Suppressor macrophage treated with lipopolysaccharide for 4 hours (primary cell): ENCODE data around the gene CALU.

Experiments used
- DNase-seq: peaks from one replicate; pipeline ENCODE4 v3.0.0-alpha.2; 2020

CALU gene

GRCh38 chr7:128726059-128726736 lies 13.0 kb upstream of the CALU start:
- DNase-seq, result no peak

- no peak for DNase-seq
These were observed 12.5 kb upstream of the CALU start for GRCh38 chr7:128726737-128727072.

GRCh38 chr7:128727239-128727638 lies 11.9 kb upstream of the CALU start:
- DNase-seq, result no peak

- DNase-seq, result no peak
These were observed 10.6 kb upstream of the CALU start for GRCh38 chr7:128728598-128728997.

- DNase-seq, result no peak
These were observed 9.7 kb upstream of the CALU start for GRCh38 chr7:128729494-128729893.

- no peak for DNase-seq
These were observed 8.0 kb upstream of the CALU start for GRCh38 chr7:128731184-128731583.

- DNase-seq, result no peak
These were observed 6.5 kb upstream of the CALU start for GRCh38 chr7:128732521-128733277.

- DNase-seq, result peak; percentile 20
These were observed 5.9 kb upstream of the CALU start for GRCh38 chr7:128733278-128733645.

GRCh38 chr7:128734890-128735289 lies 4.3 kb upstream of the CALU start:
- DNase-seq, result peak; percentile 60

GRCh38 chr7:128735436-128735835 lies 3.7 kb upstream of the CALU start:
- DNase-seq, result peak; percentile 32

GRCh38 chr7:128737441-128737840 lies 1.7 kb upstream of the CALU start:
- DNase-seq, result no peak

GRCh38 chr7:128737867-128738385 lies 1.2 kb upstream of the CALU start:
- peak; percentile 23 for DNase-seq

- peak; percentile 12 for DNase-seq
These were observed 550 bp upstream of the CALU start for GRCh38 chr7:128738570-128739047.

GRCh38 chr7:128739990-128740682 lies 977 bp downstream of the CALU start:
- DNase-seq, result no peak

- no peak for DNase-seq
These were observed 1.8 kb downstream of the CALU start for GRCh38 chr7:128740996-128741395.

- DNase-seq, result no peak
These were observed 2.3 kb downstream of the CALU start for GRCh38 chr7:128741491-128741890.

GRCh38 chr7:128742206-128742605 lies 3.0 kb downstream of the CALU start:
- DNase-seq, result no peak

- peak; percentile 36 for DNase-seq
These were observed 4.1 kb downstream of the CALU start for GRCh38 chr7:128743112-128743772.

- DNase-seq, result no peak
These were observed 5.3 kb downstream of the CALU start for GRCh38 chr7:128744366-128744905.

GRCh38 chr7:128745706-128746105 lies 6.5 kb downstream of the CALU start:
- no peak for DNase-seq

GRCh38 chr7:128747327-128748079 lies 8.3 kb downstream of the CALU start:
- no peak for DNase-seq

GRCh38 chr7:128752251-128752650 lies 13.1 kb downstream of the CALU start:
- no peak for DNase-seq
